ENCODE measurements around the gene PTGS2.

PTGS2 gene

GRCh38 chr1:186689907-186690306 is 9.7 kb upstream of the PTGS2 start:
- no peaks in the 10 kb centered on the region for H3K9me3 ChIP-seq (ENCODE audit: insufficient read depth, low read length)
- H3K9me2 ChIP-seq (replicated peaks; ENCODE audit: insufficient read depth, low read length): no peaks in the 10 kb centered on the region
- no peak overlapping the region for H3K4me2 ChIP-seq (ENCODE audit: low read depth, low read length, poor library complexity, severe bottlenecking)
- H3K27ac ChIP-seq (ENCODE audit: low read depth, low read length): no peak overlapping the region
- H3K36me3 ChIP-seq (ENCODE audit: low read length): no peaks in the 10 kb centered on the region
- H4K20me1 ChIP-seq (ENCODE audit: low read depth, low read length): no peaks in the 10 kb centered on the region
- no peaks in the 10 kb centered on the region for H3K79me2 ChIP-seq (ENCODE audit: insufficient read depth, low read length)
- no peak for TF ChIP-seq CTCF (IDR thresholded peaks at IDR 0.05; ENCODE audit: insufficient read depth, low read length, poor library complexity, severe bottlenecking)
- no peak for TF ChIP-seq EZH2phosphoT487 (conservative IDR thresholded peaks at IDR 0.05; ENCODE audit: low read length)
- H3K4me3 ChIP-seq (ENCODE audit: insufficient read depth, low read length, poor library complexity, severe bottlenecking): no peak overlapping the region
- no peaks in the 10 kb centered on the region for H3F3A ChIP-seq (ENCODE audit: insufficient read depth)
- H2AFZ ChIP-seq (ENCODE audit: low read depth, low read length, severe bottlenecking): no peak overlapping the region
- H3K9ac ChIP-seq (ENCODE audit: low read length): no peak overlapping the region
- no peaks in the 10 kb centered on the region for H3K27me3 ChIP-seq (ENCODE audit: low read length)

- Histone ChIP-seq H3K27ac (ENCODE audit: low read depth, low read length) (no peak overlapping the region), H3K9me2 (replicated peaks; ENCODE audit: insufficient read depth, low read length) (no peaks in the 10 kb centered on the region)
These were observed 9.2 kb upstream of the PTGS2 start for GRCh38 chr1:186689376-186689775.

GRCh38 chr1:186683652-186684410 is 3.6 kb upstream of the PTGS2 start:
- no peak overlapping the region for H3K27ac ChIP-seq (ENCODE audit: low read depth, low read length)
- H3K4me2 ChIP-seq (ENCODE audit: low read depth, low read length, poor library complexity, severe bottlenecking): no peak overlapping the region

More at GRCh38 chr1:186689376-186689775, 9.2 kb upstream of the PTGS2 start:
- Histone ChIP-seq H4K20me1 (ENCODE audit: low read depth, low read length) (no peaks in the 10 kb centered on the region), H3K79me2 (ENCODE audit: insufficient read depth, low read length) (no peaks in the 10 kb centered on the region), H3K9me3 (ENCODE audit: insufficient read depth, low read length) (no peaks in the 10 kb centered on the region), H3K4me3 (ENCODE audit: insufficient read depth, low read length, poor library complexity, severe bottlenecking) (no peak overlapping the region), H3K36me3 (ENCODE audit: low read length) (no peaks in the 10 kb centered on the region), H3K4me2 (ENCODE audit: low read depth, low read length, poor library complexity, severe bottlenecking) (no peak overlapping the region), H2AFZ (ENCODE audit: low read depth, low read length, severe bottlenecking) (no peak overlapping the region), H3K9ac (ENCODE audit: low read length) (no peak overlapping the region), H3F3A (ENCODE audit: insufficient read depth) (no peaks in the 10 kb centered on the region), H3K27me3 (ENCODE audit: low read length) (no peaks in the 10 kb centered on the region)
- no peak for TF ChIP-seq EZH2phosphoT487 (conservative IDR thresholded peaks at IDR 0.05; ENCODE audit: low read length)
- no peak for TF ChIP-seq CTCF (IDR thresholded peaks at IDR 0.05; ENCODE audit: insufficient read depth, low read length, poor library complexity, severe bottlenecking)

More at GRCh38 chr1:186683652-186684410, 3.6 kb upstream of the PTGS2 start:
- H3K36me3 ChIP-seq (ENCODE audit: low read length): no peaks in the 10 kb centered on the region
- H4K20me1 ChIP-seq (ENCODE audit: low read depth, low read length): no peaks in the 10 kb centered on the region
- H3K4me3 ChIP-seq (ENCODE audit: insufficient read depth, low read length, poor library complexity, severe bottlenecking): no peak overlapping the region
- H3F3A ChIP-seq (ENCODE audit: insufficient read depth): no peaks in the 10 kb centered on the region
- no peak overlapping the region for H3K9ac ChIP-seq (ENCODE audit: low read length)
- no peaks in the 10 kb centered on the region for H3K9me3 ChIP-seq (ENCODE audit: insufficient read depth, low read length)
- H3K27me3 ChIP-seq (ENCODE audit: low read length): no peaks in the 10 kb centered on the region
- H2AFZ ChIP-seq (ENCODE audit: low read depth, low read length, severe bottlenecking): no peak overlapping the region
- TF ChIP-seq CTCF (IDR thresholded peaks at IDR 0.05; ENCODE audit: insufficient read depth, low read length, poor library complexity, severe bottlenecking): no peak
- TF ChIP-seq EZH2phosphoT487 (conservative IDR thresholded peaks at IDR 0.05; ENCODE audit: low read length): no peak
- H3K79me2 ChIP-seq (ENCODE audit: insufficient read depth, low read length): no peaks in the 10 kb centered on the region
- H3K9me2 ChIP-seq (replicated peaks; ENCODE audit: insufficient read depth, low read length): no peaks in the 10 kb centered on the region
